ENCODE data around the gene RMP24.

RMP24 gene

GRCh38 chr18:35939138-35939537, 33.3 kb upstream of the RMP24 start:
- DNase-seq (ENCODE audit: low spot score), result no peak
- H3K4me1 ChIP-seq (ENCODE audit: control insufficient read depth in 1 of 2, low read depth in 2 of 2), result no peaks in the 10 kb centered on the region
- H3K27ac ChIP-seq, result no peak overlapping the region
- H3K36me3 ChIP-seq, result no peaks in the 10 kb centered on the region
- H3K27me3 ChIP-seq (replicated peaks; ENCODE audit: insufficient read depth), result no peaks in the 10 kb centered on the region
- H3K4me3 ChIP-seq, result no peak overlapping the region
- ATAC-seq (ENCODE audit: insufficient number of reproducible peaks, low FRiP score, low read depth), result no peak
- no peak for TF ChIP-seq CTCF (IDR thresholded peaks at IDR 0.05)
- H3K9me3 ChIP-seq, result no peaks in the 10 kb centered on the region

GRCh38 chr18:35941299-35941698, 31.2 kb upstream of the RMP24 start:
- DNase-seq (ENCODE audit: low spot score), result no peak
- Histone ChIP-seq H3K36me3 (no peaks in the 10 kb centered on the region), H3K4me3 (no peak overlapping the region), H3K27ac (no peak overlapping the region), H3K4me1 (ENCODE audit: control insufficient read depth in 1 of 2, low read depth in 2 of 2) (no peaks in the 10 kb centered on the region), H3K27me3 (replicated peaks; ENCODE audit: insufficient read depth) (no peaks in the 10 kb centered on the region), H3K9me3 (no peaks in the 10 kb centered on the region)
- no peak for TF ChIP-seq CTCF (IDR thresholded peaks at IDR 0.05)
- ATAC-seq (ENCODE audit: insufficient number of reproducible peaks, low FRiP score, low read depth), result no peak

- no peak for TF ChIP-seq CTCF (IDR thresholded peaks at IDR 0.05)
- Histone ChIP-seq H3K4me3 (no peak overlapping the region), H3K36me3 (no peaks in the 10 kb centered on the region), H3K27me3 (replicated peaks; ENCODE audit: insufficient read depth) (no peaks in the 10 kb centered on the region), H3K4me1 (ENCODE audit: control insufficient read depth in 1 of 2, low read depth in 2 of 2) (no peaks in the 10 kb centered on the region), H3K9me3 (no peaks in the 10 kb centered on the region), H3K27ac (no peak overlapping the region)
- no peak for DNase-seq (ENCODE audit: low spot score)
- ATAC-seq (ENCODE audit: insufficient number of reproducible peaks, low FRiP score, low read depth), result no peak
Observed at GRCh38 chr18:35942133-35942532, 30.3 kb upstream of the RMP24 start.

- Histone ChIP-seq H3K36me3 (no peaks in the 10 kb centered on the region), H3K27me3 (replicated peaks; ENCODE audit: insufficient read depth) (no peaks in the 10 kb centered on the region), H3K9me3 (no peaks in the 10 kb centered on the region), H3K27ac (no peak overlapping the region), H3K4me1 (ENCODE audit: control insufficient read depth in 1 of 2, low read depth in 2 of 2) (no peaks in the 10 kb centered on the region), H3K4me3 (no peak overlapping the region)
- DNase-seq (ENCODE audit: low spot score), result no peak
- no peak for TF ChIP-seq CTCF (IDR thresholded peaks at IDR 0.05)
- no peak for ATAC-seq (ENCODE audit: insufficient number of reproducible peaks, low FRiP score, low read depth)
Observed at GRCh38 chr18:35942661-35943060, 29.8 kb upstream of the RMP24 start.

- H3K27me3 ChIP-seq (replicated peaks; ENCODE audit: insufficient read depth), result no peaks in the 10 kb centered on the region
- TF ChIP-seq CTCF (IDR thresholded peaks at IDR 0.05), result no peak
- ATAC-seq (ENCODE audit: insufficient number of reproducible peaks, low FRiP score, low read depth), result no peak
- H3K4me3 ChIP-seq, result no peak overlapping the region
- no peaks in the 10 kb centered on the region for H3K36me3 ChIP-seq
- H3K4me1 ChIP-seq (ENCODE audit: control insufficient read depth in 1 of 2, low read depth in 2 of 2), result peaks cover 0 to 7% of the 10 kb centered on the region in 2 donors
- no peak for DNase-seq (ENCODE audit: low spot score)
- H3K27ac ChIP-seq, result no peak overlapping the region
- no peaks in the 10 kb centered on the region for H3K9me3 ChIP-seq
Observed at GRCh38 chr18:35948080-35948479, 24.4 kb upstream of the RMP24 start.
